GM21528 (cell line): ENCODE measurements around the gene URI1.
A peak's percentile ranks its signal among the peaks of the same experiment; 100 is the strongest.
"Not testable (repeated sequence)": the region's sequence is repeated elsewhere in the genome, so short reads cannot be mapped to it uniquely, and the experiment has no call there.

ENCODE experiments used
- ATAC-seq: cut with Tn5 transposase; IDR thresholded peaks from one replicate; pipeline ENCODE4 v1.9.1; 2021; ENCODE audit warnings: mild to moderate bottlenecking, moderate library complexity; ENCODE audit not compliant: unreplicated experiment, low FRiP score

Gene URI1

GRCh38 chr19:30017172-30017571 is 75.1 kb downstream of the URI1 start:
- ATAC-seq: no peak

DNA sequence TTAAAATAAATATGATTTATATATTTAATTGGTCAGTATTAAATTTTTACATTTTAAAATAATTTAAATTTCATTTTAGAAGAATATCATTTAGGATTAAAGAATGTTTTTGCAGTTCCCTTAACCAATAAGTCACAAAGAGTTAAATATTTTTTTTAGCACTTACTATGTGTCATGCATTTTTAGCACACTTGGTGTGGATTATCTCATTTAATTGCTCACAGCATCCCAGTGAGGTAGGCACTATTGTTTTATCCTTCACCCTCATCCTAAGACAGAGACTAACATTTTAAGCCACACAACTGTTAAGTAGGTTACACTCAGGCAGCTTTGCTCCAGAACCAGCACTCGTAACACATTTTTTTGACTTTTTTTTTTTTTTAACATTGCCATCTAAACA is 78.2 kb downstream of the URI1 start:
- no peak for ATAC-seq

DNA sequence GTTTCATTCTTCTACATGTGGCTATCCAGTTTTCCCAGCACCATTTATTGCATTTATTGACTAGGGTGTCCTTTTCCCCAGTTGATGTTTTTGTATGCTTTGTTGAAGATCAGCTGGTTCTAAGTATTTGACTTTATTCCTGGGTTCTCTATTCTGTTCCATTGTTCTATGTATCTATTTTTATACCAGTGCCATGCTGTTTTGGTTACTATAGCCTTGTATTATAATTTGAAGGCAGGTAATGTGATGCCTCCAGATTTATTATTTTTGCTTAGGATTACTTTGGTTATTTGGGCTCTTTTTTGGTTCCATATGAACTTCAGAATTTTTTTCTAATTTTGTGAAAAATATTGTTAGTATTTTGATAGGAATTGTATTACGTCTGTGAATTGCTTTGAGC is 80.6 kb downstream of the URI1 start:
- ATAC-seq: no peak

- no peak for ATAC-seq
Observed at GRCh38 chr19:30023330-30023729, 81.3 kb downstream of the URI1 start.

DNA sequence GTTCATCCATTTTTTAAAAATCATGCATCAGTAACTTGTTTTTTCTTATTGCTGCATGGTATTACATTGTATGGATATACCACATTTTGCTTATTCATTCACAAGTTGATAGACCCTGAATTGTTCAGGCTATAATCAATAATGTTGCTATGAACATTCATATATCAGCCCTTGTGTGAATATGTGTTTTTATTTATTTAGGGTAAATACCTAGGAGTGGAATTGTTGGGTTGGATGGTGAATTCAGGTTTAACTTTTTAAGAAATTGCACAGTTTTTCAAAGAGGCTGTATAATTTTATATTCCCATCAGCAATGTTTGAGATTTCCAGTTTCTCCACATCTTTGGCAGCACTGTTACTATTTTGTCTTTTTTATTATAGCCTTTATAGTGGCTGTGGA is 82.1 kb downstream of the URI1 start:
- ATAC-seq: no peak

GRCh38 chr19:30026933-30027332 is 84.9 kb downstream of the URI1 start:
- no peak for ATAC-seq

DNA sequence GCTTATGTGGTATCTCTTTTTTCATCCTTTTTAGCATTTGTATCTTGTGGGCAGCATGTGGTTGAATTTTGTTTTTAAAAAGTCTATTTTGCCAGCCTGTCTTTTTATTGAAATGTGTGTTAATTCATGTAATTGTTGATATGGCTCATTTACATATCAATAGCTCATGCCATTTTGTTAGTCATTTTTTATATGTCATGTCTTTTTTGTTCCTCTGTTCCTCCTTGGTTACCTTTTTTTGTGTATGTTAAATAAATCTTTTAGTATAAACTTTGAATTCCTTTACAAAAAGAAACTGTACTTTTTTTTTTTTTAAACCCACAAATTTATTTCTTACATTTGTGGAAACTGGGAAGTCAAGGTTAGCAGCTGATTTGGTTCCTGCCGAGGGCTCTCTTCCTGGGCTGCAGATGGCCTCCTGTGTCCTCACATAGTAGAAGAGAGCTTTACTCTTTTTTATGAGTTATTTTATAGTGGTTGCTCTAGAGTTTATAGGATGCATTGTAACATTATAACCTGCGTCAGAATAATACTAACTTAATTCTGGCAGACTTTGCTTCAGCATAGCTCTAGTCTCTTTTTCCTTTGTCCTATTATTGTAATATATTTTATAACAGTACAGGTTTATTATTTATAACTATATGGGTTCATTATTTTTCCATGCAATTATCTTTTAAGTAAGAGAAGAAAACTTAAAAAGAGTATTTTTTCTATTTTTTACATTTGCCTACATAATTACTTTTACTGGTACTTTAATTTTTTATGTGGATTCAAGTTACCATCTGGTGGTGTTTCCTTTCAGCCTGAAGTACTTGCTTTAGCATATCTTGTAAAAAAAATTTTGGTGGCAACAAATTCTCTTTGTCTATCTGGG is 86.3 kb downstream of the URI1 start:
- no peak for ATAC-seq

GRCh38 chr19:30028992-30029343 is 86.9 kb downstream of the URI1 start:
- ATAC-seq: no peak

DNA sequence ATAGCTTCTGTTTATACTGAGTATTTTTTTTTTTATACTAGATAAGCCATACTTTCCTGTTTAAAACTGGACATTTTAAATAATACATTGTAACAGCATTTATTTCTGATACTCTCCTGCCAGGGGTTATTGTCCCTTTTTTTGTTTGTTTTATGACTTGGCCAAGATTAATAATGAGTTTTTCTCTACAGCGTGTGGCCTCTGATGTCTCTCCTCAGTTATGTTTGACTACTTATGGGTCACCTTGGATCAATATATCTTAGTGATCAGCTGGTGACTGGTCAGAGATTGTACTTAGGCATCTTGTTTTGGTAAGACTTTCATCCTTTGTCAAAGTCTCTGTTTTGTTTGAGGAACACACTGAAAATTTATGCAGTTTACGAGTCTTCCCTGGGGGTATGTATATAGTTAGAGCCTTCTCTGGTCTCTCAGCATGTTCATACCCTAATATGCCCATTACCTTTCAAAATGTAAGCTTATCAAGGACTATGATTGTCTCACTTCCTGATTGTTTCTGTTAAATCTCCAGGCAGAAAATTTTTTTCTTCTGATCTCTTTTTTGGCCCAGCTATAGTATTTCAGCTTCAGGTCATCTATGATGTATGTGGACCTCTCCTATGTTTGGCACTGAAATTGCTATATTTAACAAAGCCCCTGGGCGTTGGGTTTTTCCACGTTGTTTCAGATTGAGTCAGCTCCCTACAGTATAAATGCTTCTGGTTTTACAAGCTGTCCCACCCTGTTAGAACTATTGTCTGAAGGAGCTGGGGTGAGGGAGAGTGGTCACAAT is 87.9 kb downstream of the URI1 start:
- ATAC-seq: peak; percentile 61

DNA sequence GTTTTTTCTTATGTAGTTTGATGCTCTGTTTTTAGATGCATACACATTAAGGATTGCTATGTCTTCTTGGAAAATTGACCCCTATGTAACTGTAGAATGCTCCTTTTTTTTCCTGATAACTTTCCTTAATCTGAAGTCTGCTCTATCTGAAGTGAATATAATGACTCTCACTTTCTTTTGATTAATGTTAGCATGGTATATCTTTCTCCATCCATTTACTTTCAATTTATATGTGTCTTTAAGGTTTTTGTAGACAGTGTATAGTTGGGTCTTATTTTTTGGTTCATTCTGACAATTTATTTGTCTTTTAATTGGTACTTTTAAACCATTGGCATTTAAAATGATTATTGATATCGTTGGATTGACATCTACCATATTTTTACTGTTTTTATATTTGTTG is 92.3 kb downstream of the URI1 start:
- no peak for ATAC-seq

- ATAC-seq: no peak
Observed at GRCh38 chr19:30036154-30037129, 94.4 kb downstream of the URI1 start.

DNA sequence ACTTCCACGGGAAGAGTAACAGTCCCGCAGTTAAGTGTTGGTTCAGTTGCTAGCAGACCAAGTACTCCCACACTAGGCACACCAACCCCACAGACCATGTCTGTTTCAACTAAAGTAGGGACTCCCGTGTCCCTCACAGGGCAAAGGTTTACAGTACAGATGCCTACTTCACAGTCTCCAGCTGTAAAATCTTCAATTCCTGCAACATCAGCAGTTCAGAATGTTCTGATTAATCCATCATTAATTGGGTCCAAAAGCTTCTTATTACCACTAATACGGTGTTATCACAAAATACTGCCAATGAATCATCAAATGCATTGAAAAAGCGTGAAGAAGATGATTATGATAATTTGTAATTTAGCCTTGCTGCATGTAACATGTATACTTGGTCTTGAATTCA is 95.8 kb downstream of the URI1 start:
- no peak for ATAC-seq

DNA sequence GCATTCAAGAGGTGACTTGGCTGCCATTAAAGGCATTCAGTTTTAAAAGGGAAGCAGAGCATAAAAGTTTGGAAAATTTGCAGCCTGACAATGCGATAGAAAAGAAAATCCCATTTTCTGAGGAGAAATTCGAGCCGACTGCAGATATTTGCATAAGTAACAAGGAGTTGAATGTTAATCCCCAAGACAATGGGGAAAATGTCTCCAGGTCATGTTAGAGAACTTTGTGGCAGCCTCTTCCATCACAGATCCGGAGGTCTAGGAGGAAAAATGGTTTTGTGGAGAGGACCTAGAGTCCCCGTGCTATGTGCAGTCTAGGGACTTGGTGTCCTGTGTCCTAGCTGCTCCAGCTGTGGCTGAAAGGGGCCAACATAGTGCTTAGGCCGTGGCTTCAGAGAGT is 99.9 kb downstream of the URI1 start:
- ATAC-seq: not testable (repeated sequence)

DNA sequence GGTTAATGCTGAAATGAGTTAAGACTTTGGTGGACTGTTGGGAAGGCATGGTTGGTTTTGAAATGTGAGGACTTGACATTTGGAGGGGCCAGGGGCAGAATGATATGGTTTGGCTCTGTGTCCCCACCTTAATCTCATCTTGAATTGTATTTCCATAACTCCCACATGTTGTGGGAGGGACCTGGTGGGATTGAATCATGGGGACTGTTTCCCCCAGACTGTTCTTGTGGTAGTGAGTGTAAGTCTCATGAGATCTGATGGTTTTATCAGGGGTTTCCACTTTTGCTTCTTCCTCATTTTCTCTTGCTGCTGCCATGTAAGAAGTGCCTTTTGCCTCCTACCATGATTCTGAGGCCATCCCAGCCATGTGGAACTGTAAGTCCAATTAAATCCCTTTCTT is 101.0 kb downstream of the URI1 start:
- not testable (repeated sequence) for ATAC-seq

GRCh38 chr19:30044273-30045248 is 102.5 kb downstream of the URI1 start:
- no peak for ATAC-seq

GRCh38 chr19:30046522-30046921 is 104.5 kb downstream of the URI1 start:
- ATAC-seq: peak; percentile 76

DNA sequence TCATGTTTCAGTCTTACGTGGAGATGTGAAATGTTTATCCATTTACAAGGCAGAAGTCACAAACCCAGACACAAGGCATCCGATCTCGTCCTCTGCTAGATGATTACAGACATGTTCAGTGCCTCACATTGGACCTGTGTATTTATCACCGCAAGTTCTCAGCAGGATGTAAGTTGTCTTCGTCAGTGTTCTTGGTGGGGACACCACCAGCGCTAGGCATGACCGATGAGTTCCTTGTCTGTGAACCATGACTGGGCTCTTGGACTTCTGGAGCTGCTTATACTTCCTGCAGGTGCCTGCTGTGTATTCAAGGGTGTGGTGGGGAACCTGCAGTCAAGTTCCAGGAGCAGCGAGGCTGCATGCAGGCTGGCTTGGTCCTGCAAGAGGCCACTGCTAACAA is 105.4 kb downstream of the URI1 start:
- no peak for ATAC-seq

DNA sequence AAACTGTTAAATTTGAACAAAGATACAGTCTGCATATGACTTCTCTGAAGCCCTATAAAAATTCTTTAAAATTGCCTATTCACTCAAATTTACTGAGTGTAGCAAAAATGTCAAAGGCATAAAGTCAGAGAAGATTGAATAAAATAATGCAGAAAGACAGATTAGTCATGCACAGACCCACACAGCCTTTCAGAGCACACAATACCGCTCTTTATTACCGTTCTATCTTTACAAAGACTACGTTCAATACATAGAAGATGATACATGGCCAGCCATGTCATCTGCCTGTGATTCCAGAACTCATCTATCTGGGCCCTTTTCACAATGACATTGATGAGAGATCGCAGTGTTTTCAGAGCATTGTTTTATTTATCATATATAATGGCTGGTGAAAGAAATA is 107.2 kb downstream of the URI1 start:
- ATAC-seq: no peak

- ATAC-seq: no peak
Observed at GRCh38 chr19:30049846-30050667, 108.0 kb downstream of the URI1 start.
